K562 (cell line): ENCODE measurements around the gene PHYKPL. TPM values are rescaled to one million over a fixed set of nuclear protein-coding genes. Genes with fewer than 3 reads are reported as not detected.

Experiments
- ELF2 ChIP-seq: fragments of 250-450 bp; sonication (Bioruptor Pico); IDR thresholded peaks from 2 replicates; pipeline ENCODE4 v1.5.0; 2021; ENCODE audit warnings: mild to moderate bottlenecking
- PRPF4 ChIP-seq: fragments of 200-400 bp; formaldehyde crosslinking; IDR thresholded peaks from one replicate; pipeline ENCODE4 v1.6.1; 2017; ENCODE audit warnings: low read length, low read depth, mild to moderate bottlenecking; ENCODE audit not compliant: insufficient read depth, poor library complexity, severe bottlenecking
- RBM22 ChIP-seq: fragments of 200-400 bp; formaldehyde crosslinking; IDR thresholded peaks from 2 replicates; pipeline ENCODE4 v1.6.1; 2018; ENCODE audit warnings: low read length, low read depth; ENCODE audit not compliant: poor library complexity, severe bottlenecking
- ZBTB40 ChIP-seq, 2 experiments: fragments of 450-650 bp in 1 of 2; sonication (generic) in 1 of 2; formaldehyde crosslinking in 1 of 2; IDR thresholded peaks; 2 replicates each; pipeline versions ENCODE4 v1.7.1 to v1.9.0; 2016 to 2022; ENCODE audit warnings: inconsistent platforms in 1 of 2, mild to moderate bottlenecking in 1 of 2, missing genetic modification reagents in 1 of 2
- polyA plus RNA-seq, 8 experiments: library from polyadenylated mRNA; depleted of rRNA in 4 of 8; stranded (reverse) in 5 of 8; unstranded in 3 of 8; fragments of >200 nt; fragmentation: Nextera tagmentation in 2 of 8; fragmentation: Illumina TruSeq in 1 of 8; extraction: Ambion mirVana in 2 of 8; extraction: Trizol in 1 of 8; gene quantifications; 2 replicates each; pipeline versions ENCODE4 v1.2.1 to v1.2.3, GENCODE V29; 2011 to 2014; ENCODE audit warnings: inconsistent platforms in 1 of 8, missing spikeins in 1 of 8
- total RNA-seq, 7 experiments: library from RNA; depleted of rRNA in 6 of 7; stranded (reverse); fragments of >200 nt in 6 of 7; fragmentation: Illumina TruSeq in 2 of 7; extraction: Trizol in 2 of 7; gene quantifications; 2 replicates each; pipeline versions ENCODE4 v1.2.1 to v1.2.3, GENCODE V29; 2011 to 2021; ENCODE audit warnings: low replicate concordance in 1 of 7
- TF ChIP-seq, protein P1 (sequence below): fragments of 450-650 bp; IDR thresholded peaks from 2 replicates; pipeline ENCODE4 v1.6.1; 2016; ENCODE audit warnings: low read depth
- TF ChIP-seq, protein P2 (sequence below): fragments of 450-650 bp; formaldehyde crosslinking; IDR thresholded peaks from 2 replicates; pipeline ENCODE4 v1.4.0; 2020; ENCODE audit warnings: mild to moderate bottlenecking, moderate library complexity

The PHYKPL gene
- total and polyA plus RNA-seq, 9 of the 15 experiments (the other 6 are each of a cell fraction or from before 2014, with no cell fraction given): 4.7 to 34.7 (median 18.6) TPM

DNA sequence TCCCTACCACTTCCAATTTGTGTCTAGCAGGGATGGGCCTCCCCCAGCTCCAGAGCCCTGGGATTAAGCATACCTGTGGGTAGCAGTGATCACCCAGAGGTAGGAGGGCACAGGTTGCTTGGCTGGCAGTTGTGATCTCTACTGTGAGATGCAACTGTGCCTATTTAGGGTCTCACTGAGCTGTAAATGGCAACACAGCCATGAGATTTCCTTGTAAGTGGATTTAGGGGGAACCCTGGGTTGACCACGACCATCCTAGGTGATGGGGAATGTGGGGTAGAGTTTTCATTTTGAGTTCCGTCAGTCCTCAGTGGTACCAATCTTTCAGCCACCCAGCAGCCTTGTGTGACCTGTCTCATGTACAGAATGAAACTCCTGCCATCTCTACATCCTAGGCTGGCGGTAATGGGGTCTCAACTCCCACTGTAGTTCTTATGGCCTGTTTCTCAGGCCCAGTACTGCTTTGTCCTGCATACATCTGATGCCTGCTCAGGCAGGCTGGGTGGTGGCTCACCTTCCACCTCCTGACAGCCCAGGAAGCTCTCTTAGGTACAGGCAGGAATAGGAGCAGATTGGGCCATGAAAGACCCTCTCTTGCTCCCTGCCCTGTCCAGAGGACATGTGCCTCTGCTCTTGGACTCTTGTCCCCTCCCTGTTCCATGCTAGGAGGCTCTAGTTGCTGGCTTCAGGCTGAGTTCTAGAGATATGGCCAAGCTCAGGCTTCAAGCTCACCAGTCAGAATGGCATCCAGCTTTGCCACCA is 20.2 kb downstream of the PHYKPL start (continued):
- TF ChIP-seq ZBTB40 (IDR thresholded peaks at IDR 0.05) (no peak), ZBTB40 (CRISPR knock-in tag; IDR thresholded peaks at IDR 0.05) (0 out of 2 replicates have a peak, but pooled peaks have one; percentile 13), PRPF4 (no peak), ELF2 (CRISPR knock-in tag) (no peak), RBM22 (no peak)
- TF ChIP-seq, protein P1, sequence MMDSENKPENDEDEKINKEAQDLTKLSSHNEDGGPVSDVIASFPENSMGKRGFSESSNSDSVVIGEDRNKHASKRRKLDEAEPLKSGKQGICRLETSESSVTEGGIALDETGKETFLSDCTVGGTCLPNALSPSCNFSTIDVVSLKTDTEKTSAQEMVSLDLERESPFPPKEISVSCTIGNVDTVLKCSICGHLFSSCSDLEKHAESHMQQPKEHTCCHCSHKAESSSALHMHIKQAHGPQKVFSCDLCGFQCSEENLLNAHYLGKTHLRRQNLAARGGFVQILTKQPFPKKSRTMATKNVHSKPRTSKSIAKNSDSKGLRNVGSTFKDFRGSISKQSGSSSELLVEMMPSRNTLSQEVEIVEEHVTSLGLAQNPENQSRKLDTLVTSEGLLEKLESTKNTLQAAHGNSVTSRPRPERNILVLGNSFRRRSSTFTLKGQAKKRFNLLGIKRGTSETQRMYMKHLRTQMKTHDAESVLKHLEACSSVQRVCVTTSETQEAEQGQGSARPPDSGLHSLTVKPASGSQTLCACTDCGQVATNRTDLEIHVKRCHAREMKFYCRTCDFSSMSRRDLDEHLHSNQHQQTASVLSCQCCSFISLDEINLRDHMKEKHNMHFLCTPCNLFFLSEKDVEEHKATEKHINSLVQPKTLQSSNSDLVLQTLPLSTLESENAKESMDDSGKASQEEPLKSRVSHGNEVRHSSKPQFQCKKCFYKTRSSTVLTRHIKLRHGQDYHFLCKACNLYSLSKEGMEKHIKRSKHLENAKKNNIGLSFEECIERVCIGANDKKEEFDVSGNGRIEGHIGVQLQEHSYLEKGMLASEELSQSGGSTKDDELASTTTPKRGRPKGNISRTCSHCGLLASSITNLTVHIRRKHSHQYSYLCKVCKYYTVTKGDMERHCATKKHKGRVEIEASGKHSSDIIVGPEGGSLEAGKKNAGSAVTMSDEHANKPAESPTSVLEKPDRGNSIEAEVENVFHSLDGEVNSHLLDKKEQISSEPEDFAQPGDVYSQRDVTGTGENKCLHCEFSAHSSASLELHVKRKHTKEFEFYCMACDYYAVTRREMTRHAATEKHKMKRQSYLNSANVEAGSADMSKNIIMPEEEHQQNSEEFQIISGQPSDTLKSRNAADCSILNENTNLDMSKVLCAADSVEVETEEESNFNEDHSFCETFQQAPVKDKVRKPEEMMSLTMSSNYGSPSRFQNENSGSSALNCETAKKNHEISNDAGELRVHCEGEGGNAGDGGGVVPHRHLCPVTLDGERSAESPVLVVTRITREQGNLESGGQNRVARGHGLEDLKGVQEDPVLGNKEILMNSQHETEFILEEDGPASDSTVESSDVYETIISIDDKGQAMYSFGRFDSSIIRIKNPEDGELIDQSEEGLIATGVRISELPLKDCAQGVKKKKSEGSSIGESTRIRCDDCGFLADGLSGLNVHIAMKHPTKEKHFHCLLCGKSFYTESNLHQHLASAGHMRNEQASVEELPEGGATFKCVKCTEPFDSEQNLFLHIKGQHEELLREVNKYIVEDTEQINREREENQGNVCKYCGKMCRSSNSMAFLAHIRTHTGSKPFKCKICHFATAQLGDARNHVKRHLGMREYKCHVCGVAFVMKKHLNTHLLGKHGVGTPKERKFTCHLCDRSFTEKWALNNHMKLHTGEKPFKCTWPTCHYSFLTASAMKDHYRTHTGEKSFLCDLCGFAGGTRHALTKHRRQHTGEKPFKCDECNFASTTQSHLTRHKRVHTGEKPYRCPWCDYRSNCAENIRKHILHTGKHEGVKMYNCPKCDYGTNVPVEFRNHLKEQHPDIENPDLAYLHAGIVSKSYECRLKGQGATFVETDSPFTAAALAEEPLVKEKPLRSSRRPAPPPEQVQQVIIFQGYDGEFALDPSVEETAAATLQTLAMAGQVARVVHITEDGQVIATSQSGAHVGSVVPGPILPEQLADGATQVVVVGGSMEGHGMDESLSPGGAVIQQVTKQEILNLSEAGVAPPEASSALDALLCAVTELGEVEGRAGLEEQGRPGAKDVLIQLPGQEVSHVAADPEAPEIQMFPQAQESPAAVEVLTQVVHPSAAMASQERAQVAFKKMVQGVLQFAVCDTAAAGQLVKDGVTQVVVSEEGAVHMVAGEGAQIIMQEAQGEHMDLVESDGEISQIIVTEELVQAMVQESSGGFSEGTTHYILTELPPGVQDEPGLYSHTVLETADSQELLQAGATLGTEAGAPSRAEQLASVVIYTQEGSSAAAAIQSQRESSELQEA: no peak
- TF ChIP-seq, protein P2, sequence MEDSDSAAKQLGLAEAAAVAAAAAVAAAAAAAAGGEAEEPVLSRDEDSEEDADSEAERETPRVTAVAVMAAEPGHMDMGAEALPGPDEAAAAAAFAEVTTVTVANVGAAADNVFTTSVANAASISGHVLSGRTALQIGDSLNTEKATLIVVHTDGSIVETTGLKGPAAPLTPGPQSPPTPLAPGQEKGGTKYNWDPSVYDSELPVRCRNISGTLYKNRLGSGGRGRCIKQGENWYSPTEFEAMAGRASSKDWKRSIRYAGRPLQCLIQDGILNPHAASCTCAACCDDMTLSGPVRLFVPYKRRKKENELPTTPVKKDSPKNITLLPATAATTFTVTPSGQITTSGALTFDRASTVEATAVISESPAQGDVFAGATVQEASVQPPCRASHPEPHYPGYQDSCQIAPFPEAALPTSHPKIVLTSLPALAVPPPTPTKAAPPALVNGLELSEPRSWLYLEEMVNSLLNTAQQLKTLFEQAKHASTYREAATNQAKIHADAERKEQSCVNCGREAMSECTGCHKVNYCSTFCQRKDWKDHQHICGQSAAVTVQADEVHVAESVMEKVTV (CRISPR knock-in tag): no peak
